B cell (primary cell): ENCODE measurements around the gene NR4A3.

Source experiments
- CTCF ChIP-seq: fragments of 200-600 bp; IDR thresholded peaks from one replicate; pipeline ENCODE4 v1.8.0; 2022; ENCODE audit warnings: antibody characterized with exemption, mild to moderate bottlenecking
- EZH2 ChIP-seq: IDR thresholded peaks from 2 replicates; pipeline ENCODE4 v1.6.1; 2012; ENCODE audit warnings: borderline replicate concordance, low read depth, mild to moderate bottlenecking, moderate library complexity, low read length; ENCODE audit not compliant: insufficient read depth, poor library complexity, severe bottlenecking

- TF ChIP-seq CTCF (no peak), EZH2 (no peak)
These were observed 73.1 kb downstream of the NR4A3 start for GRCh38 chr9:99894826-99895225.
